Measurements from ENCODE around the gene PGLYRP3.
"Not testable (repeated sequence)": the region's sequence is repeated elsewhere in the genome, so short reads cannot be mapped to it uniquely, and the experiment has no call there.

The PGLYRP3 gene

DNA sequence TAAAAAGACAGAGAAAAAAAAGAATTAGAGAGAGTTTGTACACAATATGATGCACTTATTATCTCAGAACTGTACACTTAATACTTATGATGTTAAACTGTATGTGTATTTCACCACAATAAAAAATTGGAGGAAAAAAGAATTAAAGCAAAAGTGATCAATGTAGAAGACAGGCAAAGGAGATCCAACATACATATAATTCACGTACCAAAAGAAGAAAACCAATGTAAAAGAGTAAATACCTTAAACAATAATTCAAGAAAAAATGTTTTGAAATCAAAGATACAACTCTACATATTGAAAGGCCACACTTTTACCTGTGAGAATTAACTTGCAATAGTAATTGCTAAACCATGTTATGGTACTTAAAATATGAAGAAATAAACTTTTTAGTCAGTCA is 9.8 kb upstream of the PGLYRP3 start:
- no peak for FAIRE-seq
- no peak for TF ChIP-seq PAX5 (IDR thresholded peaks at IDR 0.05; ENCODE audit: insufficient read depth, low read length, severe bottlenecking)
- no peak for TF ChIP-seq TAF1 (IDR thresholded peaks at IDR 0.05; ENCODE audit: low read depth, low read length)
- TF ChIP-seq POLR2A (IDR thresholded peaks at IDR 0.05; ENCODE audit: low read depth, low read length): no peak
- no peak for TF ChIP-seq POU2F2 (IDR thresholded peaks at IDR 0.05; ENCODE audit: low read depth, low read length)
- no peak for TF ChIP-seq POLR2AphosphoS5 (IDR thresholded peaks at IDR 0.05; ENCODE audit: low read depth, low read length)
- no peak for TF ChIP-seq SPI1 (IDR thresholded peaks at IDR 0.05; ENCODE audit: low read depth, low read length)
- DNase-seq (ENCODE audit: insufficient read length, low spot score): no peak

DNA sequence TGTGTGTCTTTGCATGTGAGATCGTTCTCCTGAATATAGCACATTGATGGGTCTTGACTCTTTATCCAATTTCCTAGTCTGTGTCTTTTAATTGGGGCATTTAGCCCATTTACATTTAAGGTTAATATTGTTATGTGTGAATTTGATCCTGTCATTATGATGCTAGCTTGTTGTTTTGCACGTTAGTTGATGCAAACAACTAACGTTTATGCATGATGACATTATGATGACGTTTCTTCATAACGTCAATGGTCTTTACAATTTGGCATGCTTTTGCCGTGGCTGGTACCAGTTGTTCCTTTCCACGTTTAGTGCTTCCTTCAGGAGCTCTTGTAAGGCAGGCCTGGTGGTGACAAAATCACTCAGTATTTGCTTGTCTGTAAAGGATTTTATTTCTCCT is 5.4 kb upstream of the PGLYRP3 start:
- DNase-seq (ENCODE audit: insufficient read length, low spot score); FAIRE-seq: not testable (repeated sequence)

DNA sequence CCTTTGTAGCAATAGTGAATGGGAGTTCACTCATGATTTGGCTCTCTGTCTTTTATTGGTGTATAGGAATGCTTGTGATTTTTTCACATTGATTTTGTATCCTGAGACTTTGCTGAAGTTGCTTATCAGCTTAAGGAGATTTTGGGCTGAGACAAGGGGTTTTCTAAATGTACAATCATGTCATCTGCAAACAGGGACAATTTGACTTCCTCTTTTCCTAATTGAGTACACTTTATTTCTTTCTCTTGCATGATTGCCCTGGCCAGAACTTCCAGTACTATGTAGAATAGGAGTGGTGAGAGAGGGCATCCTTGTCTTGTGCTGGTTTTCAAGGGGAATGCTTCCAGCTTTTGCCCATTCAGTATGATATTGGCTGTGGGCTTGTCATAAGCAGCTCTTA is 3.3 kb upstream of the PGLYRP3 start:
- not testable (repeated sequence) for FAIRE-seq; DNase-seq (ENCODE audit: insufficient read length, low spot score)
- peak; percentile 7; the same call in 1 of the 2 replicates for TF ChIP-seq SPI1 (IDR thresholded peaks at IDR 0.05; ENCODE audit: low read depth, low read length)

DNA sequence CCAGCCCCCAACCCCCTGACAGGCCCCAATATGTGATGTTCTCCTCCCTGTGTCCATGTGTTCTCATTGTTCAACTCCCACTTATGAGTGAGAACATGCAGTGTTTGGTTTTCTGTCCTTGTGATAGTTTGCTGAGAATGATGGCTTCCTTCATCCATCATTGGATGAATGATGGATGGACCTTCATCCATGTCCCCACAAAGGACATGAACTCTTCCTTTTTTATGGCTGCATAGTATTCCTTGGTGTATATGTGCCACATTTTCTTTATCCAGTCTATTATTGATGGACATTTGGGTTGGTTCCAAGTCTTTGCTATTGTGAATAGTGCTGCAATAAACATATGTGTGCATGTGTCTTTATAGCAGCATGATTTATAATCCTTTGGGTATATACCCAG is 1.6 kb upstream of the PGLYRP3 start:
- not testable (repeated sequence) for DNase-seq (ENCODE audit: insufficient read length, low spot score); FAIRE-seq

DNA sequence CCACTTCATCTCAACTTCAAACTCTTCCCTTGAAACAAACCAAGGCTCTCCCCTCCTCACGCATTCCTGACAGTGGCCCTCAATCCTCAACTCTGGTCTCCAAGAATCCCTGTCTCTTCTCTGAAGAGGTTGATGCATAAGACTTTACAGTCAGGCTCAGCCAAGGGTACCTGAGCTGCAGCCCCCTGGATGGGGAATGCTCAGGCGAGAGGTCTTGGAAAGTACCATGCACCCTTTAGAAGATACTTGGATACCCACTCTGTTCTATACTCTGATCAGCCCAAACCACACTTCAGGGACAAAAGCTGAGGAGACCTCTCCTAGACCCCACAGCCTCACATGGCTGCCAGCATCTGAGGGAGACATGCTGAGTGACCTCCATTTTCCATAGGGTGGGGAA is 536 bp upstream of the PGLYRP3 start:
- FAIRE-seq (no peak), DNase-seq (ENCODE audit: insufficient read length, low spot score) (no peak)
- no peak for TF ChIP-seq POU2F2 (IDR thresholded peaks at IDR 0.05; ENCODE audit: low read depth, low read length)
- TF ChIP-seq SPI1 (IDR thresholded peaks at IDR 0.05; ENCODE audit: low read depth, low read length): no peak
- no peak for TF ChIP-seq PAX5 (IDR thresholded peaks at IDR 0.05; ENCODE audit: insufficient read depth, low read length, severe bottlenecking)
- TF ChIP-seq POLR2A (IDR thresholded peaks at IDR 0.05; ENCODE audit: low read depth, low read length): no peak
- no peak for TF ChIP-seq TAF1 (IDR thresholded peaks at IDR 0.05; ENCODE audit: low read depth, low read length)
- TF ChIP-seq POLR2AphosphoS5 (IDR thresholded peaks at IDR 0.05; ENCODE audit: low read depth, low read length): no peak

DNA sequence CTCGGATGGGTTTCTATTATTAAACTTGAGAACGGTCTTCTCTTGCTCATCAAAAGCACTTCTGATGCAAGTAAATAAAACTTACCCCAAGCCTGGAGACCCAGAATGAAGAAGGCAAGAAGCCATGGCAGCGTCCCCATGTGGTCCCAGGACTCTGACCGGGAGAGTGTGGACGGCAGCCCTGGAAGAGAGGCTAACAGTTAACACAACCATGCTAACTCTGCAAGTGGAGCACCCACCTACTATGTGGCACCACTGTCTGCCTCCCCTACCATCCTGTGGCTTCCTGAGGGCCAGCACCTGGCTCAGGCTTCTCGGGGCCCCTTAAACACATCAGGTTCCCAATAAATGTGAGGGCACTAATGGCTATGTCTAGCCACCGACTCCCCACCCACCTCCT is 2.2 kb downstream of the PGLYRP3 start:
- TF ChIP-seq SPI1 (IDR thresholded peaks at IDR 0.05; ENCODE audit: low read depth, low read length) (no peak), POU2F2 (IDR thresholded peaks at IDR 0.05; ENCODE audit: low read depth, low read length) (no peak), PAX5 (IDR thresholded peaks at IDR 0.05; ENCODE audit: insufficient read depth, low read length, severe bottlenecking) (no peak), POLR2A (IDR thresholded peaks at IDR 0.05; ENCODE audit: low read depth, low read length) (no peak), TAF1 (IDR thresholded peaks at IDR 0.05; ENCODE audit: low read depth, low read length) (no peak), POLR2AphosphoS5 (IDR thresholded peaks at IDR 0.05; ENCODE audit: low read depth, low read length) (no peak)
- DNase-seq (ENCODE audit: insufficient read length, low spot score) (no peak), FAIRE-seq (no peak)

DNA sequence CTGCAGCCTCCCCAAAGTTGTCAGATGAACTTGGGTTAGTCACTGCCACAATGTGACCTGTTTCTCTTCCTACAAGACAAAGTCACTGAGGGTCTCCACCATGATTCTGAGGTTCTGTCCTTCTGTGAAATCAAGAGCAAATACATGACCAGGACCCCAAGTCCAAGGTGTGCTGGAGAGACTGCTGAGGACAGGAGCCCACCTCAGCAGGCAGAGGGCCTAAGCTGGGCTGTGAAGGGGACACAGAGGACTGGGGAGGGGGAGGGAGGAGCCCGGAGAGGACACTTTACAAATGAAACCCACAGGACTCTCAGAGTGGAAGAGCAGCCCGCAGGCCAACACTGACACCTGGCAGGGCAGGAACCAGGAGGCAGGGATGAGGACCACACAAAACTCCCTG is 3.3 kb downstream of the PGLYRP3 start:
- FAIRE-seq (no peak), DNase-seq (ENCODE audit: insufficient read length, low spot score) (no peak)
- TF ChIP-seq POLR2AphosphoS5 (IDR thresholded peaks at IDR 0.05; ENCODE audit: low read depth, low read length) (no peak), SPI1 (IDR thresholded peaks at IDR 0.05; ENCODE audit: low read depth, low read length) (no peak), TAF1 (IDR thresholded peaks at IDR 0.05; ENCODE audit: low read depth, low read length) (no peak)

DNA sequence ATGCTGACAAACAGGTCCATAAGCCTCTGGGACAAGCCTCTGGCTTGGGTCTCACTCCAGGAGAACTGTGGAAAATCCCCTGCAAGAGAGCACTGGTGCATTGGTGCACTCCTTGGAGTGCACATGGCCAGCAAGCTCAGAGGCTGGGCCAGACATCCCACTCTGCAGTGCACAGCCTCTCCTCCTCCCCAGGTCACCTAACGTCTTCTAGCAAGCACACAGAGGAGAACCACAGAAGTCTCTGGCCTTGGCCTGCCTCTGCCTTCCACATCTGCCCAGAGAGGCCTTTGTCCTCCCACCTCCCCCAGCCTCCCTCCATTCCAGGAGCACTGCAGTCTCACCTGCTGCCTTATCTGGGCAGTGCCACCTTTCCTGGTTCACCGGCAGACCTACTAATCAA is 4.2 kb downstream of the PGLYRP3 start:
- TF ChIP-seq POLR2AphosphoS5 (IDR thresholded peaks at IDR 0.05; ENCODE audit: low read depth, low read length): no peak
- no peak for TF ChIP-seq TAF1 (IDR thresholded peaks at IDR 0.05; ENCODE audit: low read depth, low read length)
- TF ChIP-seq SPI1 (IDR thresholded peaks at IDR 0.05; ENCODE audit: low read depth, low read length): no peak
- DNase-seq (ENCODE audit: insufficient read length, low spot score): no peak
- no peak for FAIRE-seq

DNA sequence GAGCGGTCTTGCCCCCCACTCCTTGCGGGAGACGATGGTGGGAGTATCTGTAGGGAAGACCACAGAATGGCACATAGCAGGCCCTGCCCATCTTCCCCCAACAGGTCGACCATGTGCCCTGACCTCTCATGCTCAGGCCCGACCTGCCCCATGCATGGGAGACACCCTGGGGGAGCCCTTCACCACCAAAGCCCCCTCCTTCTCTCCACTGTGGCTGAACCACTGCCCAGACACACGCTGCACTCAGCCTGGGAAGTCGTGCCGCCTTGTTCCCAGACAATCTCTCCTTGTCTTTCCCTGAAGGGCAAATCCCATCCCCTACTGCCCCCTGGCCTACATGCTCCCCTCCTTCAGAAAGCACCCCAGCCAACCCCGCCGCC is 5.5 kb downstream of the PGLYRP3 start:
- no peak for DNase-seq (ENCODE audit: insufficient read length, low spot score)
- TF ChIP-seq POLR2AphosphoS5 (IDR thresholded peaks at IDR 0.05; ENCODE audit: low read depth, low read length): no peak
- TF ChIP-seq TAF1 (IDR thresholded peaks at IDR 0.05; ENCODE audit: low read depth, low read length): no peak
- no peak for TF ChIP-seq POLR2A (IDR thresholded peaks at IDR 0.05; ENCODE audit: low read depth, low read length)
- no peak for TF ChIP-seq POU2F2 (IDR thresholded peaks at IDR 0.05; ENCODE audit: low read depth, low read length)
- no peak for FAIRE-seq

DNA sequence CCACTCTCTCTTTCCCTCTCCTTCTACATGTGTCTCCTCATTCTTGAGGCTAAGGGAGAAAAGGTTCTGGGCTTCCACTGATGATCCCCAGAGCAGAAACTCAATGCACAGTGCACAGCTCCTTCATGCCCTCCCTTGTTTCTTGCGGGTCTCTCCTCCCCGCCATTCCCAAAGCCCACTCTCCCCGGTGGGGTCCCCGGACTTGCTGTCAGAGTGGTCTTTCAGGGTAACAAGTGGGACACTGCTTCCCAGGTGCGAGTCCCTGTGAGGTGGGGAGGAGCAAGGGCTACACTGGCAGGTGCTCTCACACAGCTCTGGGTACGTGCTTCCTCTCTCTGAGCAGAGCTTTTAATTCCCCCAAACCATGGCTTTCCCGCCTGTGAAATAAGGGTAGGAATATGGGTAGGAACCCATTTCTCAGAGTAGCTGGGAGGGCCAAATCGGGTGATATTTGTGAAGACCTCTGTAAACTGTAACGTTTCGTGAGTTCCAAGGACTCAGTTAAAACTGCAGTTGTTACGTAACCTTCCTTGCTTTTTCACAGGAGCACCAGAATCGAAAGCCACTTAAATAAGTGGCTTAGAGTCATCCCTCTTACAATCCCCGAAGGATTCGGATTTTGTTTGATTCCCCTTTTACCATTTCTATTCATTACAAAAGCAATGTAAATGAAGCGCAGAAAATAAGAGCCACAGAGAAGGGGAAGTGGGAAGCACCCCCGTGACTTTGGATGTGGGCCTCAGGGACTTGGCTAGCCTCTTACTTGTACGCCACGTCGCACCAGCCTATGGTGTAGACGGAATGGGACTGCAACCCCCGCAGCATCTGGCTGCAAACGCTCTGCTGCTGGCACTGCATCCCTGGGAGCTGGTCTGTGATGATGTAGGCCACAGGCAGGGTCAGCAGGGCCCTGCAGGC is 6.2 kb downstream of the PGLYRP3 start:
- TF ChIP-seq SPI1 (IDR thresholded peaks at IDR 0.05; ENCODE audit: low read depth, low read length) (0 out of 2 replicates have a peak, but pooled peaks have one; percentile 15), TAF1 (IDR thresholded peaks at IDR 0.05; ENCODE audit: low read depth, low read length) (no peak)
- DNase-seq (ENCODE audit: insufficient read length, low spot score) (no peak), FAIRE-seq (no peak)

DNA sequence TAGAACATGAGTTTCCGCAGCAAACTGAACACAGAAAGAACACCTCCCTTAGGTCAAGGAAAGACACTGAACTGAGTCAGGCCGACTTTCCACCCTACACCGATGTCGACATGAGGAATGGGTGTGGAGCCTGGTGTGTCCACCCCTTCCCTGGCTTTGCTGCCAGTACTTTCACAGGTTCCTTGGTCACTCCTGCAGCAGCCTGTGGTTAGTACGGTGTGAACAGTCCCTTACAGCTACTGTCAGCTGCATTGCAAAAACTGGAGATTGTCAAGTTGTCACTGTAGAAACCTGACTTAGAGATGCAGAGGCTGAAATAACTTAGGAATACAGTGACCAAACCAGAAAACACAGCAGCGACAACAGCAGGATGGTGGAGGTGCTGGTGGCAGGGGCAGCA is 7.1 kb downstream of the PGLYRP3 start:
- no peak for TF ChIP-seq TAF1 (IDR thresholded peaks at IDR 0.05; ENCODE audit: low read depth, low read length)
- no peak for TF ChIP-seq POLR2A (IDR thresholded peaks at IDR 0.05; ENCODE audit: low read depth, low read length)
- TF ChIP-seq POLR2AphosphoS5 (IDR thresholded peaks at IDR 0.05; ENCODE audit: low read depth, low read length): no peak
- no peak for TF ChIP-seq PAX5 (IDR thresholded peaks at IDR 0.05; ENCODE audit: insufficient read depth, low read length, severe bottlenecking)
- TF ChIP-seq SPI1 (IDR thresholded peaks at IDR 0.05; ENCODE audit: low read depth, low read length): no peak
- no peak for TF ChIP-seq POU2F2 (IDR thresholded peaks at IDR 0.05; ENCODE audit: low read depth, low read length)
- no peak for FAIRE-seq
- DNase-seq (ENCODE audit: insufficient read length, low spot score): no peak

Data from GM12891 (cell line).